ENCODE measurements around the gene COX7C. TPM values are rescaled to one million over a fixed set of nuclear protein-coding genes. Genes with fewer than 3 reads are reported as not detected.
"Not testable (repeated sequence)": the region's sequence is repeated elsewhere in the genome, so short reads cannot be mapped to it uniquely, and the experiment has no call there.

COX7C gene
- total RNA-seq (100 to 1,000 TPM; 330 to 336 TPM), polyA plus RNA-seq (1,000 to 10,000 TPM in 1 of 2 donors, 100 to 1,000 TPM in 1; 607 to 1,504 TPM)
- long read RNA-seq, donor 1, transcript COX7C-201 (3 exons, 666 nt), result major isoform, 69 of 74 reads
- long read RNA-seq, donor 1, partial matches to known transcripts, result 0 of 74 reads
- long read RNA-seq, donor 1, other reads (novel, unspliced or antisense), result 0 of 74 reads
- long read RNA-seq, donor 2, transcript COX7C-201 (3 exons, 666 nt), result major isoform, 68 of 74 reads
- long read RNA-seq, donor 2, partial matches to known transcripts, result 0 of 74 reads
- long read RNA-seq, donor 2, other reads (novel, unspliced or antisense), result 2 of 74 reads

- Histone ChIP-seq H3K27ac (ENCODE audit: low read depth in 1 of 2, low read length in 2 of 2) (peak within 1 kb of the TSS in 1 of 2 donors; percentile 88), H3K4me3 (ENCODE audit: low read length in 2 of 2) (peak within 1 kb of the TSS; percentile 78 to 80), H3K4me1 (ENCODE audit: control insufficient read depth in 1 of 2, insufficient read depth in 2 of 2, low read length in 2 of 2) (no peaks in the 10 kb centered on the region), H3K36me3 (ENCODE audit: control insufficient read depth in 1 of 2, insufficient read depth in 2 of 2, low read length in 1 of 2) (peaks cover 0 to 2% of the 10 kb centered on the region in 2 donors), H3K27me3 (ENCODE audit: control insufficient read depth in 1 of 2, insufficient read depth in 2 of 2, low read length in 1 of 2) (no peaks in the 10 kb centered on the region), H3K9me3 (ENCODE audit: control insufficient read depth, low read length) (no peaks in the 10 kb centered on the region)
- DNase-seq, result peak; percentile 90 to 93
- 0% methylated on average over 41 of the region's 41 CpGs for WGBS, 2 donors
- intact Hi-C loops (cut with DNase I), result loop anchor here in 1 of 2 donors (5.0 kb wide), 1 partner anchor 794 kb away; the partner anchor contains the start of gene CCNH
- ATAC-seq (ENCODE audit: low FRiP score), result peak; percentile 98
Measured at GRCh38 chr5:86617756-86618576, at the start of gene COX7C. Gene COX7C (plus strand): TSS chr5:86617941. CDS start chr5:86618056, 115 bp downstream.

DNA sequence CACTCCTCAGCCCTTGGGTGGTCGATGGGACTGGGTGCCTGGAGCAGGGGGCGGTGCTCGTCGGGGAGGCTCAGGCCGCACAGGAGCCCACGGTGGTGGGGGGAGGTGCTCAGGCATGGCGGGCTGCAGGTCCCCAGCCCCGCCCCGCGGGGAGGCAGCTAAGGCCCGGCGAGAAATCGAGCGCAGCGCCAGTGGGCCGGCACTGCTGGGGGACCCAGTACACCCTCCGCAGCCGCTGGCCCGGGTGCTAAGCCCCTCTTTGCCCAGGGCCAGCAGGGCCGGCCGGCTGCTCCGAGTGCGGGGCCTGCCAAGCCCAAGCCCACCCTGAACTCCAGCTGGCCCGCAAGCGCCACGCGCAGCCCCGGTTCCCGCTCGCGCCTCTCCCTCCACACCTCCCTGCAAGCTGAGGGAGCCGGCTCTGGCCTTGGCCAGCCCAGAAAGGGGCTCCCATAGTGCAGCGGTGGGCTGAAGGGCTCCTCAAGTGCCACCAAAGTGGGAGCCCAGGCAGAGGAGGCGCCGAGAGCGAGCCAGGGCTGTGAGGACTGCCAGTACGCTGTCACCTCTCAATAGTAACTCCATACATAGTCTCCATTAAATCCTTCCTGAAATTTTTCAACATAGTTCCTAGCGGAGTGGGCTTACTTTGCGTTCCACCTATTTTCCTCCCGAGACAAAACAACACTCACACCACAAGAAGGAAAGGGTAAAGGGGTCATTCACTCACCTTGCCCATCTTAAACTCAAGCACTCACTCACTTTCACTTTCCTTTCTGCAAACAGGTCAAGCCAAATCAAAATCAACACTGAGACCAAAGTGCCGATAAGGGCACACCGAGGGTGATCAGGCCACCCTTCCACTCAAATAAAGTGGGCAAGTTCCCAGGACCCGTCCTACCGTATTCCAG is 48.0 kb upstream of the COX7C start:
- H3K4me3 ChIP-seq (ENCODE audit: low read length in 2 of 2); intact Hi-C loops (cut with DNase I); H3K9me3 ChIP-seq (ENCODE audit: control insufficient read depth, low read length); H3K27me3 ChIP-seq (ENCODE audit: control insufficient read depth in 1 of 2, insufficient read depth in 2 of 2, low read length in 1 of 2); H3K36me3 ChIP-seq (ENCODE audit: control insufficient read depth in 1 of 2, insufficient read depth in 2 of 2, low read length in 1 of 2); H3K4me1 ChIP-seq (ENCODE audit: control insufficient read depth in 1 of 2, insufficient read depth in 2 of 2, low read length in 2 of 2); ATAC-seq (ENCODE audit: low FRiP score); DNase-seq; H3K27ac ChIP-seq (ENCODE audit: low read depth in 1 of 2, low read length in 2 of 2): not testable (repeated sequence)
- 94 to 98% methylated on average over 35 to 44 of the region's 44 CpGs for WGBS, 2 donors

DNA sequence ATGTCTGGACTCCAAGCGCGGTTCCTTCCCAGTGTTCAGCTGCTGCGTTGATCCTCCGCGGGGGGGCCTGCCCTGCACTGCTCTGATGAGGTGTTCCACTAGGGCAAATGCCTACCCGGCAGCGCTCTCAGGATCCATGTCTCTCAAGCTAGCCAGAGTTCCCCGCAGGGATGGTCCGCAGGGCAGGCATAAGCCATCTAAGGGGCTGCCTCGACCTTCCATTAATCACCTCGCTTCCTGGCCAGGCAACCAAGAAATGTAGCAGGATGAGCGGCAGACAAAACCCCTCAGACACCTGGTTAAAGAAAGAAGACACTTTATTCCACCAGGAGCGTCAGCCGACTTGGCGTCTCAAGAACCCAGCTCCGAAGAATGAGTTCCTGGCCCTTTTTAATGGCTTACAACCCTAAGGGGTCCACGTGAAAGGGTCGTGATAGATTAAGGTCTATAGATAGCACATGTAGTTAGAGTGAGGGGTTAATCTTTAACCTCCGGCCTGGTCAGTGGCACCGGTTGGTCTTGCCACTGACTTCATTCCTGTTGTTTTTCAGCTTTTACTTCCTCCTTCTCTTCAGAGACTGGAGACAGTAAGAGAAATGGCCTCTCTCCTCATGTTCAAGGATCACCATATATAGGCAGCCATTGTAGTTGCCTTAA is 47.2 kb upstream of the COX7C start:
- no peak for ATAC-seq (ENCODE audit: low FRiP score)
- no peaks in the 10 kb centered on the region for H3K4me1 ChIP-seq (ENCODE audit: control insufficient read depth in 1 of 2, insufficient read depth in 2 of 2, low read length in 2 of 2)
- intact Hi-C loops (cut with DNase I), result no loop called here
- no peaks in the 10 kb centered on the region for H3K36me3 ChIP-seq (ENCODE audit: control insufficient read depth in 1 of 2, insufficient read depth in 2 of 2, low read length in 1 of 2)
- no peak for DNase-seq
- H3K9me3 ChIP-seq (ENCODE audit: control insufficient read depth, low read length), result no peaks in the 10 kb centered on the region
- 93% methylated on average over 20 of the region's 20 CpGs for WGBS, 2 donors
- H3K27ac ChIP-seq (ENCODE audit: low read depth in 1 of 2, low read length in 2 of 2), result no peak overlapping the region
- H3K4me3 ChIP-seq (ENCODE audit: low read length in 2 of 2), result no peak overlapping the region
- no peaks in the 10 kb centered on the region for H3K27me3 ChIP-seq (ENCODE audit: control insufficient read depth in 1 of 2, insufficient read depth in 2 of 2, low read length in 1 of 2)

- intact Hi-C loops (cut with DNase I); H3K27ac ChIP-seq (ENCODE audit: low read depth in 1 of 2, low read length in 2 of 2); H3K9me3 ChIP-seq (ENCODE audit: control insufficient read depth, low read length); H3K27me3 ChIP-seq (ENCODE audit: control insufficient read depth in 1 of 2, insufficient read depth in 2 of 2, low read length in 1 of 2); H3K36me3 ChIP-seq (ENCODE audit: control insufficient read depth in 1 of 2, insufficient read depth in 2 of 2, low read length in 1 of 2); ATAC-seq (ENCODE audit: low FRiP score); DNase-seq; H3K4me3 ChIP-seq (ENCODE audit: low read length in 2 of 2); H3K4me1 ChIP-seq (ENCODE audit: control insufficient read depth in 1 of 2, insufficient read depth in 2 of 2, low read length in 2 of 2): not testable (repeated sequence)
- WGBS, 2 donors, result 95 to 97% methylated on average over 12 of the region's 12 CpGs
Measured at GRCh38 chr5:86571109-86571508, 46.6 kb upstream of the COX7C start.

GRCh38 chr5:86572825-86573517 is 44.8 kb upstream of the COX7C start:
- Histone ChIP-seq H3K27ac (ENCODE audit: low read depth in 1 of 2, low read length in 2 of 2) (no peak overlapping the region), H3K4me3 (ENCODE audit: low read length in 2 of 2) (no peak overlapping the region), H3K4me1 (ENCODE audit: control insufficient read depth in 1 of 2, insufficient read depth in 2 of 2, low read length in 2 of 2) (no peaks in the 10 kb centered on the region), H3K36me3 (ENCODE audit: control insufficient read depth in 1 of 2, insufficient read depth in 2 of 2, low read length in 1 of 2) (no peaks in the 10 kb centered on the region), H3K9me3 (ENCODE audit: control insufficient read depth, low read length) (no peaks in the 10 kb centered on the region), H3K27me3 (ENCODE audit: control insufficient read depth in 1 of 2, insufficient read depth in 2 of 2, low read length in 1 of 2) (no peaks in the 10 kb centered on the region)
- ATAC-seq (ENCODE audit: low FRiP score) (no peak), DNase-seq (no peak)
- 79 to 80% methylated on average over 7 of the region's 7 CpGs for WGBS, 2 donors
- intact Hi-C loops (cut with DNase I), result no loop called here

- Histone ChIP-seq H3K27ac (ENCODE audit: low read depth in 1 of 2, low read length in 2 of 2) (no peak overlapping the region), H3K36me3 (ENCODE audit: control insufficient read depth in 1 of 2, insufficient read depth in 2 of 2, low read length in 1 of 2) (no peaks in the 10 kb centered on the region), H3K4me3 (ENCODE audit: low read length in 2 of 2) (no peak overlapping the region), H3K4me1 (ENCODE audit: control insufficient read depth in 1 of 2, insufficient read depth in 2 of 2, low read length in 2 of 2) (no peaks in the 10 kb centered on the region), H3K27me3 (ENCODE audit: control insufficient read depth in 1 of 2, insufficient read depth in 2 of 2, low read length in 1 of 2) (no peaks in the 10 kb centered on the region), H3K9me3 (ENCODE audit: control insufficient read depth, low read length) (no peaks in the 10 kb centered on the region)
- WGBS, 2 donors, result 79 to 83% methylated on average over 3 of the region's 3 CpGs
- ATAC-seq (ENCODE audit: low FRiP score) (no peak), DNase-seq (no peak)
- intact Hi-C loops (cut with DNase I), result no loop called here
Measured at GRCh38 chr5:86579502-86579901, 38.2 kb upstream of the COX7C start.

DNA sequence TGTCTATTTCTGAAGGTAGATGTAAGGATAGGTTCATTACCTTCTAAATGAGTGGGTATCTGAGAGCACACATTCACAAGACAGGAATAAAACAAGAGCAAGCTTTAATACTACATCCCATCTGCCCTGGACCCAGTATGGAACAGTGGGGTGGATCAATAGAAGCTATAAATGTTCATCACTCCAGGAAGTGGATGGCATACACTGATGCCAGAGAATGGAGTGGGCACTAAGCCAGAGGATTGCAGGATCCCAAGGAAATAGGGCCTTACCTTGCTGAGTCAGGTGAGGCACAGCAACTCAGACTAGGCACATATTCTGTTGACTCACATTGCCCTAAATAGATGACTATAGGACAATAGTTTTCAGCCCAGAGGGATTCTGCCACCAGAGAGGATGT is 21.3 kb upstream of the COX7C start:
- Histone ChIP-seq H3K9me3 (ENCODE audit: control insufficient read depth, low read length) (no peaks in the 10 kb centered on the region), H3K27ac (ENCODE audit: low read depth in 1 of 2, low read length in 2 of 2) (no peak overlapping the region), H3K4me1 (ENCODE audit: control insufficient read depth in 1 of 2, insufficient read depth in 2 of 2, low read length in 2 of 2) (no peaks in the 10 kb centered on the region), H3K27me3 (ENCODE audit: control insufficient read depth in 1 of 2, insufficient read depth in 2 of 2, low read length in 1 of 2) (no peaks in the 10 kb centered on the region), H3K36me3 (ENCODE audit: control insufficient read depth in 1 of 2, insufficient read depth in 2 of 2, low read length in 1 of 2) (no peaks in the 10 kb centered on the region), H3K4me3 (ENCODE audit: low read length in 2 of 2) (no peak overlapping the region)
- intact Hi-C loops (cut with DNase I), result no loop called here
- DNase-seq (no peak), ATAC-seq (ENCODE audit: low FRiP score) (no peak)

DNA sequence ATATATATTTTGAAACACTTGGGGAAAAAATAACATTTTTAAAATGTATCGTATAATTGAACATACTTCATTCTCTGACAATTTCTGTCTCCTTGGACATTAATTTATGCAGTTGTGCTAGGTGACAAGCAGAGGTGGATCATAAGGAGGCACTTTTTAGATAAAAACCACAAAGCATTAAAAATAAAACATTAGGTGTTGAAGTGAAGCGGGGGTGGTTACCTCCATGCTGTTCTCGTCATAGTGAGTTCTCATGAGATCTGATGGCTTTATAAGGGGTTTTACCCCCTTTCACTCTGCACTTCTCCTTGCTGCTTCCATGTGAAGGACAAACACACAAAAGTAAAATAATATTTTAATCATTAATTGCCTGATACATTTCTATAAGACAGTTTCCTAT is 11.9 kb upstream of the COX7C start:
- no peak for DNase-seq
- intact Hi-C loops (cut with DNase I), result no loop called here
- no peak overlapping the region for H3K4me3 ChIP-seq (ENCODE audit: low read length in 2 of 2)

More for the DNA sequence above, 11.9 kb upstream of the COX7C start:
- no peak for ATAC-seq (ENCODE audit: low FRiP score)
- H3K27me3 ChIP-seq (ENCODE audit: control insufficient read depth in 1 of 2, insufficient read depth in 2 of 2, low read length in 1 of 2), result no peaks in the 10 kb centered on the region
- H3K36me3 ChIP-seq (ENCODE audit: control insufficient read depth in 1 of 2, insufficient read depth in 2 of 2, low read length in 1 of 2), result no peaks in the 10 kb centered on the region
- no peaks in the 10 kb centered on the region for H3K9me3 ChIP-seq (ENCODE audit: control insufficient read depth, low read length)
- 73 to 80% methylated on average over 3 of the region's 3 CpGs for WGBS, 2 donors
- no peaks in the 10 kb centered on the region for H3K4me1 ChIP-seq (ENCODE audit: control insufficient read depth in 1 of 2, insufficient read depth in 2 of 2, low read length in 2 of 2)
- no peak overlapping the region for H3K27ac ChIP-seq (ENCODE audit: low read depth in 1 of 2, low read length in 2 of 2)
